Measurements from ENCODE around the gene AIPL1.
A peak's percentile ranks its signal among the peaks of the same experiment; 100 is the strongest.

Gene AIPL1

DNA sequence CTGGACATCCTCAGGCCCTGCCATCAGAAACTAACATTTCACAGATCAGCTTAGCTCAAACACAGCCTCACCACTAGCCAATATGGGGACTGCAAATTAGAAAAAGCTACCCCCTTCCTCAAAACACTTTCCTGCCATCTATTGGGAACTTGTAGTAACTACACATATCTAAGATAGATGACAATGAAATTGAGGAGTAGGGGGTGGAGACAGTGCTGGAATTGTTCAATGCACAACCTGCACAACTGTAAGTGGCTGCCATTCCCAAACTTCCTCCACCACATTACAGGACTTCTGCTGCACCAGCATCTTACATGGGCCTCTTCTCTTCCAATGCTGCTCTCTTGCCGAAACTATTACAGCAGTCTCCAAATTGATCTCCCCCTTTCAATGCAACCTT is 21.9 kb downstream of the AIPL1 start:
- DNase-seq = peak in 1 of 2 donors; percentile 5

DNA sequence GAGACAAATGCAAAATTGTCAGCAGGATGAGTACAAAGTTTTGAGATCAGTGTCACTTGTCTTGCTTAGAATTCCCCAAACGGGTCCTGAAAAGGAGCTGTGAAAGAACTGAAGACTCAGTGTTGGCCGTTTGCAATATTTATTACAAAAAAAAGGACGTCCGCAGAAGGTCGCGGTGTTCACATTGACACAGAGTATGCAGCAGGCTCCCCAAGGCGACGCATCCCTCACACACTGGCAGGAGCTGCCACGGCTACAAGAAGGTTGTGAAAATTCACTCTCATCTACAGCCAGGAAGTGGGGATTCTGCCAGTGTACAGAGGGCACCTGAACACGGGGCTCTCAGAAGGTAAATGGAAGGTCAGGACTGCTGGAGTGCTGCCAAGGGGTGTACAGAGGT is 26.2 kb downstream of the AIPL1 start:
- no peak for DNase-seq

GRCh38 chr17:6408276-6408675 is 26.6 kb downstream of the AIPL1 start:
- no peak for DNase-seq

- DNase-seq = no peak
Observed at GRCh38 chr17:6402258-6402657, 32.7 kb downstream of the AIPL1 start.

DNA sequence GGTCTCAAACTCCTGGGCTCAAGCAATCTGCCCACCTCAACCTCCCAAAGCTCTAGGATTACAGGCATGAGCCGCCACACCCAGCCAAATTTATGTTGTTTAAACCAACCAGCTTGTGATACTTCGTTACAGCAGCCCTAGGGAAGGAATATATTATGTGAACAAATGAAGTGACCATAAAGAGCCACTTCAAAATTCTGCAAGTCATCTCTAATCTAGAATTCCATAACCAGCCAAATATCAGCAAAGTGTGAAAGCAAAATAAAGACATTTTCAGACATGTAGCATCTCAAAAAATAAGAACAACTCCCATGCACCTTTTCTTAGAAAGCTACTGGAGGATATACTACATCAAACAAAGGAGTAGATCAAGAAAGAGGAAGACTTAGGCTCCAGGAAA is 36.0 kb downstream of the AIPL1 start:
- DNase-seq = no peak

GRCh38 chr17:6394055-6394606 is 40.8 kb downstream of the AIPL1 start:
- no peak for DNase-seq

GRCh38 chr17:6393351-6393952 is 41.5 kb downstream of the AIPL1 start:
- no peak for DNase-seq

DNA sequence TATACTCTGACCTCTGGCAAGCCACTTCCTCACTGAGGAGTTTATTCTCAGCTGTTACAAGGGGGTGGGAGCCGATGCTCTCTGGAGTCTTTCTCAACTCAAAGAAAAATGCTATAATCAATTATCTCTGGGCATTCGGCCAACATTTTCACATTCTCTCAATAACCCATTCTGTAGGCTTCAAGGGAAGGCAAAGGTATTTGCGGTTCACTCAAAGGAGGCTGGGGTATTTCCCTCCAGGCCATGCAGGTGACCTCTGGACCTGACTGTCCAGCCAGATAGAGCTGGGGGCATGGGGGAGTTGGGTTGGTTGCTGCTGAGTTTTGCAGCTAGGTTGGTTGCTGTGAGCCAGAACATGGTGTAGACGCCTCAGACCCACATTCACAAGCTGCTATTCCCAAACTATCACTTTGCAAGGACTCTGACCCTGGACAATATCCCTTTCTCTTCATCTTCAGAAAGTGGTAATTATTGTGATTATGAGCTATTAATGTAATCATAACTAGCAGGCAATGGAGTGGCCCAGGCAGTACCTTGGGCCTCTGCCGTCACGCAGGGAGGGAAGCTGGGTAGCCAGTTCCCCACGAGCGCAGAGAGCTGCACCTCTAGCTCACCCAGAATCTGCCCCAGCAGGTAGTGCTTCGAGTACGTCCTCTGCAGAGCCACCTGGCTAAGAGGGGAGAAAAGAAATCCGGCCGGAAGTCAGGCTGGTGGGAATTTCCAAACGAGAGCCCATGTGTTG is 42.1 kb downstream of the AIPL1 start:
- no peak for DNase-seq

GRCh38 chr17:6388416-6388815 is 46.5 kb downstream of the AIPL1 start:
- DNase-seq = no peak

DNA sequence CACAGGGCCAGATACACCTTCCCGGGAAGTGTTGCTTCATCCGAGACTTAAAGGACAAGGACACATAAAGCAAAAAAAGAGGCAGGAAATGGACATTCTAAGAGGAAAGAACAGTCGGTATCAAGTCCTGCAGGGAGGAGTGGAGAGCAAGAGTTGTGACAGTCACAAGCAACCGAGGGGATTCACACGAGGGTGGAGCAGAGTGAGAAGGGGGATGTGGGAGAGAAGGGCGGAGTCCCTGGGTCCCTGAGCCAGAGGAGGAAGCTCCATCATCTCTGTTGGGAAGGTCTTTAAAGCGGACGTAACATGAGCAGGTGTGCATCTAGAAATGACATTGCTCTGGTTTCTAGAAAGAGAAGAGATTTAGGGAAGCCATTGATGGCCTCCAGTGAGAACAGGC is 47.1 kb downstream of the AIPL1 start:
- no peak for DNase-seq

GRCh38 chr17:6387442-6387841 is 47.5 kb downstream of the AIPL1 start:
- DNase-seq = no peak

DNA sequence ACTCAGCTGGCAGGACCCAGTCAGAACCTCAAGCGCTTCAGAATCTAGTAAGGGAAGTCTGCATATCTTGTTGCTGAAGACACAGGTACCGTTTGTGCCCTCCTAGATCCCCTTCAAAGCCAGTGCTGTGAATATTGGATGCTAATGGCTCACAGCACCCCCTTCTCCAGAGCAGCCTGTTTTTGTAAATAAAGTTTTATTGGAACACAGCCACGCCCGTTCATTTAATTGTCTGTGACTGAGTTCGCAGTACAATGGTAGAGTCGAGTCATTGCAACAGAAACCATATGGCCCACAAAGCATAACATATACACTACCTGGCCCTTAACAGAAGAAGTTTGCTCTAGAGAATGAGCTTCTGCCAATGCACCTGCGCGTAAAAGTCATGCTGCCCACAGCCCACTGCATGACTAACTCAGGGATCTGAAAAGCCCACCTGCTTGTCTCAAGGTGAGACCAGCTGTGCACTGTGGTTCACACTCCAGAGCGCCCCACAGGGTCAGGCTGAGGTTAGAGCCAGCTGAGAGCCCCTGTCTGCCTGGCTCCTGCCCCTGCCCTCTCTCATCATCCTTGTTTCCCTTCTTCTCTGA is 48.8 kb downstream of the AIPL1 start:
- DNase-seq = no peak

- no peak for DNase-seq
Observed at GRCh38 chr17:6384481-6384880, 50.4 kb downstream of the AIPL1 start.

GRCh38 chr17:6381526-6382465 is 53.1 kb downstream of the AIPL1 start:
- DNase-seq = no peak

- no peak for DNase-seq
Observed at GRCh38 chr17:6380915-6381438, 53.9 kb downstream of the AIPL1 start.

DNA sequence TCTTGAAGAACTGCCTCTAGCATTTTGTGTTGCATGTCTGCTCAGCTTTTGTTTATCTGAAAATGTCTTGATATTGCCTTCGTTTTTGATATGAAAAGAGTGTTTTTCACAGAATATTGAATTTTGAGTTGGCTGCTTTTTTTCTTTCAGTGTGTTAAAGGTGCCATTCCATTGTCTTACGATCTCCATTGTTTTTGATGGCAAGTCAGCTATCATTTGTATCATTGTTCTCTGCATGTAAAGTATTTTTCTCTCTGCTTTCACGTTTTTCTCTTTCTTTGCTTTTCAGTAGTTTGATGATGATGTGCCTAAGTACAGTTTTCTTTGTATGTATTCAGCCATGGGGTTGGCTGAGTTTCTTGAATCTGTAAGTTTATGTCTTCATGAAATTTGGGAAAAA is 57.0 kb downstream of the AIPL1 start:
- no peak for DNase-seq

DNA sequence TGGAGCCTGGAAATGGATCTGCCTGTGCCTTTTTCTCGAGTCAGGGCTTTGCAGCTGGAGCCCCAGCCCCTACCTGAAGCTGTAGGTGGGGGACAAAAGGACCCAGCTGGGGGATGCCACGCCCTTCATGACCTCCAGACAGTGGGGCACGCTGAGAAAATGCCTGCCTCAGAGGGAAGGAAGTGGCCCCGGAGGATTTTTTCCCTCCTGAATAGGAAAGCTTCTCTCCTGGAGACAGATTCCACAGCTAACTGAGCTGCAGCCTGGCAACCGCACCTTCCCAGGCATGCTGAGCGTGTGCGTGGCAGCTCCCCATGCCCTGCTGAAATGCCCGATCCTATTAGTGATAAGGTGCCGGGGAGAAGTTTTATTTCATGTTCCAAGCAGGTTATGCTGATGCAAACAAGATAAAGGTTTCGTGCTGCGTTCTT is 58.0 kb downstream of the AIPL1 start:
- DNase-seq = no peak

DNA sequence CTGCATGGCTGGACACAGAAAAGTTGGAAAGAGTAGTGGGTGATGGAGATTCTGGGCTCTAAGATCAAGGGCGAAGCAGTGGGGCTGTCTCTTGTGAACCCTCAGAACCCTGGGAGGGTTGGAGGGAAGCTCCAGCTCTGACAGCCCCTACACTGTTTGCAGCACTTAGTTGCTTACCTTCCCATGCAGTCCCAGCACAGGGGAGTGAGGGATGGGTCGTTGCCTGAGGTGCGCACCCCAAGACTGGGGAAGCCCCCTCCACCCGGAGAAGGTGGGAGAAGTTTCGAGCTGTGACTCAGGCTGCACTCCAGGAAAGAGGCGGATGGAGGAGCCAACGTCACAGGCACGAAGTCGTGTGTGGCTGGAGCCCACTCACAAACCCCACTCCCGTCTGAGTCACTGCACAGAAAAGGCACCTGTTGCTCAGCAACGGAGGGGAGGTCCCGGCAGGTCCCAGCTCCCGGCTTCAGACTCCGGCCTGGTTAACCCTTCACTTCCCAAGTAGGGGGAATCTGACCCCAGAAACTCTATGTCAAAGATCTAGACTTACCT is 60.1 kb downstream of the AIPL1 start:
- no peak for DNase-seq

DNA sequence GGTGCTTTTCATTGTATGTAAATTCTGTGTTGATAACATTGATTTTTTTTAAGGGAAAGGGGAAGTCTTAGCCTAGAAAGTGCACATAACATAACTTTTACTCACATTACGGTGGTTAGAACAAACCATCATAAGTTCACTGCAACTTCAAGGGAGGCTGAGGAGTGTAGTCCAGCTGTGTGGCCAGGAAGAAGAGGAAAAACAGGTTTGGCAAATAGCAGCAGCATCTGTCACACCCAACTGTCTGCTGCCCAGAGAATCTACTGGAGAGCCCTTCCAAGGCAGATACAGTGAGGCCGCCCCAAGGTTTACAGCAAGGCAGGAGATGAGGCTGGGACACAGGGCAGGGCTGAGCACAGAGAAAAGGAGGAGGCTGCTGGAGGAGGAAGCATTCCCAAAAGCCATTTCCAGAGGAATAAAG is 60.6 kb downstream of the AIPL1 start:
- no peak for DNase-seq
